Ovary (tissue), 9 donors: Measurements from ENCODE around the gene STPG1. TPM values are rescaled to one million over a fixed set of nuclear protein-coding genes. Genes with fewer than 3 reads are reported as not detected.

Source experiments
- DNase-seq, 5 donors: peaks; one replicate each; pipeline ENCODE4 v3.0.0-alpha.2; 2019 to 2020
- H3K27ac ChIP-seq, 2 donors: fragments of 200-600 bp; one replicate each; pipeline versions ENCODE4 v1.5.1 to v1.8.0; 2019 to 2022
- H3K27me3 ChIP-seq: fragments of 200-600 bp; one replicate; pipeline ENCODE4 v1.8.0; 2022
- H3K36me3 ChIP-seq: fragments of 200-600 bp; sonication (generic); one replicate; pipeline ENCODE4 v1.5.1; 2019
- H3K4me1 ChIP-seq: one replicate; pipeline ENCODE4 v1.8.1; 2013; ENCODE audit warnings: mild to moderate bottlenecking, moderate library complexity; ENCODE audit not compliant: insufficient read depth
- H3K4me3 ChIP-seq: fragments of 200-600 bp; sonication (generic); one replicate; pipeline ENCODE4 v1.5.1; 2017
- H3K9me3 ChIP-seq, 2 donors: fragments of 200-600 bp in 1 of 2; sonication (generic) in 1 of 2; one replicate each; pipeline versions ENCODE4 v1.5.1 to v1.8.1; 2013 to 2019; ENCODE audit warnings: mild to moderate bottlenecking in 1 of 2, moderate library complexity in 1 of 2
- EP300 ChIP-seq: sonication (generic); formaldehyde crosslinking; IDR thresholded peaks from one replicate; pipeline ENCODE4 v1.6.1; 2017; ENCODE audit warnings: antibody characterized with exemption
- POLR2A ChIP-seq: fragments of 450-650 bp; IDR thresholded peaks from one replicate; pipeline ENCODE4 v1.6.1; 2017; ENCODE audit warnings: antibody characterized with exemption, mild to moderate bottlenecking, moderate library complexity
- whole genome bisulfite sequencing, 3 donors: extraction: QIAGEN DNeasy Blood & Tissue Kit in 1 of 3; methylation state at CpG; one replicate each; pipeline versions ENCODE4 v1.1.5 to v1.1.7; 2013 to 2017; 5-methylcytosine and 5-hydroxymethylcytosine counted together
- intact Hi-C, 4 donors: fragments of 100-400 bp; cut with DNase I; formaldehyde crosslinking; loops; one replicate each; pipeline versions ENCODE4 v1.11.0 to v1.15.1; 2022 to 2023
- polyA plus RNA-seq, 2 donors: library from polyadenylated mRNA; stranded (reverse); fragments of 200-250 nt in 1 of 2; fragments of 350-450 nt in 1 of 2; fragmentation: Illumina TruSeq in 1 of 2; extraction: RNeasy Lipid Tissue Mini Kit (QIAGEN cat#74804) in 1 of 2; gene quantifications; one replicate each; pipeline ENCODE4 v1.2.3, GENCODE V29; 2013 to 2014
- total RNA-seq, 7 donors: library from RNA; depleted of rRNA in 2 of 7; stranded (reverse); fragments of >200 nt in 2 of 7; fragmentation: NEBNext Ultra II Directional in 3 of 7; extraction: Animal tissue kit (Norgen Biotek cat#: 25700) in 3 of 7; gene quantifications; one replicate each; pipeline versions ENCODE4 v1.1.0 to v1.2.4, GENCODE V29; 2016 to 2023
- TF ChIP-seq, protein P1 (sequence below), 3 donors: fragments of 450-650 bp in 2 of 3; fragments of 200-600 bp in 1 of 3; IDR thresholded peaks; one replicate each; pipeline versions ENCODE4 v1.5.1 to v1.8.0; 2016 to 2022; ENCODE audit warnings: antibody characterized with exemption in 3 of 3, mild to moderate bottlenecking in 1 of 3
- donor health status: DM: no; HTN: no; CAD: no; lungs with moderate emphysema.
- donor health status: DM: no; HTN: no; CAD: no.
- donor health status: Bipolar disorder and iron deficiency.
- donor health status: DM: yes; HTN: yes; CAD: no.
- donor health status: DM: no; HTN: no; CAD: no.
- donor health status: DM: yes; HTN: yes; CAD: no.

The STPG1 gene
- total and polyA plus RNA-seq, 9 donors = 4.5 to 12.6 (median 7.3) TPM

- no peak for DNase-seq
- Histone ChIP-seq H3K4me3 (no peak overlapping the region), H3K4me1 (no peaks in the 10 kb centered on the region), H3K36me3 (no peaks in the 10 kb centered on the region), H3K27me3 (no peaks in the 10 kb centered on the region), H3K9me3 (no peaks in the 10 kb centered on the region), H3K27ac (no peak overlapping the region)
- intact Hi-C loops = no loop called here
- WGBS, 3 donors = 82 to 93% (median 83%) methylated on average over 7 of the region's 7 CpGs
- TF ChIP-seq, protein P1, sequence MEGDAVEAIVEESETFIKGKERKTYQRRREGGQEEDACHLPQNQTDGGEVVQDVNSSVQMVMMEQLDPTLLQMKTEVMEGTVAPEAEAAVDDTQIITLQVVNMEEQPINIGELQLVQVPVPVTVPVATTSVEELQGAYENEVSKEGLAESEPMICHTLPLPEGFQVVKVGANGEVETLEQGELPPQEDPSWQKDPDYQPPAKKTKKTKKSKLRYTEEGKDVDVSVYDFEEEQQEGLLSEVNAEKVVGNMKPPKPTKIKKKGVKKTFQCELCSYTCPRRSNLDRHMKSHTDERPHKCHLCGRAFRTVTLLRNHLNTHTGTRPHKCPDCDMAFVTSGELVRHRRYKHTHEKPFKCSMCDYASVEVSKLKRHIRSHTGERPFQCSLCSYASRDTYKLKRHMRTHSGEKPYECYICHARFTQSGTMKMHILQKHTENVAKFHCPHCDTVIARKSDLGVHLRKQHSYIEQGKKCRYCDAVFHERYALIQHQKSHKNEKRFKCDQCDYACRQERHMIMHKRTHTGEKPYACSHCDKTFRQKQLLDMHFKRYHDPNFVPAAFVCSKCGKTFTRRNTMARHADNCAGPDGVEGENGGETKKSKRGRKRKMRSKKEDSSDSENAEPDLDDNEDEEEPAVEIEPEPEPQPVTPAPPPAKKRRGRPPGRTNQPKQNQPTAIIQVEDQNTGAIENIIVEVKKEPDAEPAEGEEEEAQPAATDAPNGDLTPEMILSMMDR (IDR thresholded peaks at IDR 0.05) = no peak
- TF ChIP-seq POLR2A = no peak
- TF ChIP-seq EP300 = no peak
These were observed 12.3 kb upstream of the STPG1 start for GRCh38 chr1:24425922-24426321.

- Histone ChIP-seq H3K36me3 (no peaks in the 10 kb centered on the region), H3K27ac (no peak overlapping the region), H3K4me1 (no peaks in the 10 kb centered on the region), H3K9me3 (no peaks in the 10 kb centered on the region), H3K4me3 (no peak overlapping the region), H3K27me3 (no peaks in the 10 kb centered on the region)
- DNase-seq = no peak
- intact Hi-C loops = no loop called here
- no peak for TF ChIP-seq POLR2A
- TF ChIP-seq, protein P1 (IDR thresholded peaks at IDR 0.05) = no peak
- no peak for TF ChIP-seq EP300
- WGBS, 3 donors = 61 to 68% (median 63%) methylated on average over 3 of the region's 3 CpGs
These were observed 11.9 kb upstream of the STPG1 start for GRCh38 chr1:24425441-24425840.

DNA sequence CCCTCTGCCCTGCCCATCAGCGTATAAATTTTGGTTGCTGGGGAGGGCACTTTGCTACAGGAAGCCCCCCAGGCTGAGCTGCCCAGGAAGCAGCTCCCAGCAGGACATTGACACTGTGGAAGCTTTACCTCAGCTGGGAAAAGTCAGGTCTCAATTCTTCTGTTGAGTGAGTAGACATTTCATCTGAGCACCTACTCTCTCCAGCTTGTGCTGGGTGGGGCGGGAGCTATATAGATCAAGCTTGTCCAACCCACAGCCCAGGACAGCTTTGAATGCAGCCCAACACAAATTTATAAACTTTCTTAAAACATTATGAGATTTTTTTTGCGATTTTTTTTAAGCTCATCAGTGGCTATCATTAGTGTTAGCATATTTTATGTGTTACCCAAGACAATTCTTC is 11.4 kb upstream of the STPG1 start:
- intact Hi-C loops = no loop called here
- Histone ChIP-seq H3K9me3 (no peaks in the 10 kb centered on the region), H3K4me1 (no peaks in the 10 kb centered on the region), H3K27ac (no peak overlapping the region), H3K4me3 (no peak overlapping the region), H3K27me3 (no peaks in the 10 kb centered on the region), H3K36me3 (no peaks in the 10 kb centered on the region)
- 79 to 82% (median 82%) methylated on average over 3 of the region's 3 CpGs for WGBS, 3 donors
- no peak for DNase-seq
- TF ChIP-seq POLR2A (no peak), EP300 (no peak)
- TF ChIP-seq, protein P1 (IDR thresholded peaks at IDR 0.05) = no peak

DNA sequence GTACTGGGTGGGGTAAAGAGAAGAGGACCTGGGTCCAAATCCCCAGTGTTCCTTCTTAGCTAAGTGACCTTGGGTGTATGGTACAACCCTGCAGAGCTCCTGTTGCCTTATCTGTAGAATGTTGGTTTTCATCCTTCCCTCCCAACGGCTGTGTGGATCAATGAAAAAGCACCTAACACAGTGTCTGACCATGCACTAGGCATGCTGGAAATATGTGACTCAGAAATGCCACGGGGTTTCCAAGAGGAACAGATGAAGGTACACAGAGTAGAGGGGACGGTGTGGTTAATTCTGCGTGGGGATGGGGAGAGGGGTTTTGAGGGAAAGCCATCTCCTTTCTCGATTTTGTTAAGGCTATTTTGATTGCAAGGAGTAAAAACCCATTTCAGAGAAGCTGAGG is 10.6 kb upstream of the STPG1 start:
- DNase-seq = no peak
- Histone ChIP-seq H3K36me3 (no peaks in the 10 kb centered on the region), H3K4me1 (no peaks in the 10 kb centered on the region), H3K27ac (no peak overlapping the region), H3K27me3 (no peaks in the 10 kb centered on the region), H3K4me3 (no peak overlapping the region), H3K9me3 (no peaks in the 10 kb centered on the region)
- intact Hi-C loops = no loop called here
- WGBS, 3 donors = 82 to 88% (median 86%) methylated on average over 5 of the region's 5 CpGs
- TF ChIP-seq EP300 = no peak
- no peak for TF ChIP-seq POLR2A
- TF ChIP-seq, protein P1 (IDR thresholded peaks at IDR 0.05) = no peak

GRCh38 chr1:24421502-24421901 is 7.9 kb upstream of the STPG1 start:
- Histone ChIP-seq H3K27ac (no peak overlapping the region), H3K27me3 (no peaks in the 10 kb centered on the region), H3K4me3 (no peak overlapping the region), H3K36me3 (no peaks in the 10 kb centered on the region), H3K9me3 (no peaks in the 10 kb centered on the region), H3K4me1 (no peaks in the 10 kb centered on the region)
- TF ChIP-seq EP300 = no peak
- no peak for DNase-seq
- intact Hi-C loops = no loop called here
- 89 to 96% (median 95%) methylated on average over 2 of the region's 2 CpGs for WGBS, 3 donors
